ENCODE measurements around the gene GTF2H2. TPM values are rescaled to one million over a fixed set of nuclear protein-coding genes. Genes with fewer than 3 reads are reported as not detected.

The GTF2H2 gene
- 13.2 and 15.2 TPM in 2 replicates for total RNA-seq

GRCh38 chr5:71067262-71067928, at the start of gene GTF2H2:
TSS of gene GTF2H2 (minus strand) at chr5:71067676. CDS start at chr5:71062763, 4,913 bp downstream.

DNA sequence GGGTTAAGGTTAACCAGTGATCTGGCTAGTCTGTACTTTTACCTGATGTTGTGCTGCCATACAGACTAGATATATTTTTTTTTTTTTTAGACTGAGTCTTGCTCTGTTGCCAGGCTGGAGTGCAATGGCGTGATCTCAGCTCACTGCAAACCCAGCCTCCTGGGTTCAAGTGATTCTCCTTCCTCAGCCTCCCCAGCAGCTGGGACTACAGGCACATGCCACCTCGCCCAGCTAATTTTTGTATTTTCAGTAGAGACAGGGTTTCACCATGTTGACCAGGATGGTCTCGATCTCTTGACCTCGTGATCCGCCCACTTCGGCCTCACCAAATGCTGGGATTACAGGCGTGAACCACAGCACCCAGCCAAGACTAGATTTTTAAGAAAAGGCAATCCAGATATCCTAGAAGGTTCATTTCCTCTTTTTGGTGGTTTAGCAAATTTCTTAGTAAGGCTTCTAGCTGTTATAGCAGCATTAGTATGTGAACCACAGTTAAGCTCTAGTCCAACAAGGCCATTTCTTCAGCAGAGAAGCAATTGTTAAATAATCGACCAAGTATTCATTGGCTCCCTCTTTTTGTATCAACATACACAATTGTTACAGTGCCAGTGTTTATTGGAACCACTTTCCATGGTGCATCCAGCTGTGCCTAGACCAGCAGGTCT, 42.1 kb downstream of the GTF2H2 start, which contains the start of gene NAIP:
TSS of gene NAIP (minus strand) at position 51 of the 665 bp plus-strand sequence. CDS start 12,424 bp downstream, outside the sequence.

Other genes with a start within 250 kb of the GTF2H2 start
- 2.1 and 9.2 TPM in 2 replicates for gene SERF1A, start 167.0 kb downstream of the GTF2H2 start, total RNA-seq
- 24.1 and 26.2 TPM in 2 replicates for gene SMN1, start 142.6 kb downstream of the GTF2H2 start, total RNA-seq
- 0.21 and 1.4 TPM in 2 replicates for gene NAIP, start 42.3 kb downstream of the GTF2H2 start, total RNA-seq

Data from tracheal epithelial cell (primary cell).